Osteocyte (in vitro differentiated cells): ENCODE data around the gene AATK. TPM values are rescaled to one million over a fixed set of nuclear protein-coding genes. Genes with fewer than 3 reads are reported as not detected.

Source experiments
- DNase-seq: peaks from one replicate; pipeline ENCODE4 v3.0.0; 2021; ENCODE audit warnings: mixed read lengths; ENCODE audit not compliant: unreplicated experiment; ENCODE audit errors: extremely low spot score
- H3K27ac Mint-ChIP-seq: one replicate; pipeline ENCODE4 v1.8.0; 2021; ENCODE audit warnings: mild to moderate bottlenecking, mixed read lengths; ENCODE audit not compliant: unreplicated experiment
- H3K27me3 Mint-ChIP-seq: one replicate; pipeline ENCODE4 v1.8.0; 2021; ENCODE audit warnings: mixed read lengths; ENCODE audit not compliant: unreplicated experiment
- H3K36me3 Mint-ChIP-seq: one replicate; pipeline ENCODE4 v1.8.0; 2021; ENCODE audit warnings: mixed read lengths; ENCODE audit not compliant: unreplicated experiment
- H3K4me1 Mint-ChIP-seq: one replicate; pipeline ENCODE4 v1.8.0; 2021; ENCODE audit warnings: mixed read lengths; ENCODE audit not compliant: unreplicated experiment
- H3K4me3 Mint-ChIP-seq: one replicate; pipeline ENCODE4 v1.8.0; 2021; ENCODE audit warnings: mild to moderate bottlenecking, moderate library complexity, mixed read lengths; ENCODE audit not compliant: unreplicated experiment
- H3K9me3 Mint-ChIP-seq: one replicate; pipeline ENCODE4 v1.8.0; 2021; ENCODE audit warnings: mixed read lengths; ENCODE audit not compliant: unreplicated experiment
- total RNA-seq: library from RNA; stranded (reverse); gene quantifications from 2 replicates; pipeline ENCODE4 v1.2.1, GENCODE V29; 2021
- TF ChIP-seq, protein P1 (sequence below): fragments of 200-600 bp; sonication (generic); IDR thresholded peaks from 2 replicates; pipeline ENCODE4 v1.5.0; 2021; ENCODE audit warnings: antibody characterized with exemption, mild to moderate bottlenecking, moderate library complexity

The AATK gene
- total RNA-seq, 1 donor from 2014 or later, result not detected

DNA sequence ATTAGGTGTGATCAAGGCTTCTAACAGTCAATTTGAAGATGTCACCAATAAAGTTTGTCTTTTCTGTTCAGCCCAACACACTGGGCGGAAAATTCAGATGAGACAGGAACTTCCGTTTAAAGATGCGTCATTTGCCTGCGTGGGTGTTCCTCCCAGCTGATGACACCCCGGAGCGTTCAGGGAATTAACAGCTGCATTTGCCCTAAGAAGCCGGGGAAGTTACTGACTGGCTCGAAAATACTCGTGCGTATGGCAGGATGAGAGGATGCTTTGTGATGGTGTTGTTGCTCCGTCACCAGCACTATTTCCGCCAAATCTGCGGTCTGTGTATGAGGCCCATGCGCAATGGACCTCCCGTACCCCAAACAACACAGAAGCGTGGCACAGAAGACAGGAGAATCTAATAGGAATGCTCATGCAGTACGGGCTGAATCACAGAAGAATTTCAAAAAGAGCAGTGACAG lies 12.6 kb downstream of the AATK start:
- H3K27me3 Mint-ChIP-seq, result peaks cover 23% of the 10 kb centered on the region
- no peaks in the 10 kb centered on the region for H3K36me3 Mint-ChIP-seq
- no peak overlapping the region for H3K4me3 Mint-ChIP-seq
- TF ChIP-seq, protein P1, sequence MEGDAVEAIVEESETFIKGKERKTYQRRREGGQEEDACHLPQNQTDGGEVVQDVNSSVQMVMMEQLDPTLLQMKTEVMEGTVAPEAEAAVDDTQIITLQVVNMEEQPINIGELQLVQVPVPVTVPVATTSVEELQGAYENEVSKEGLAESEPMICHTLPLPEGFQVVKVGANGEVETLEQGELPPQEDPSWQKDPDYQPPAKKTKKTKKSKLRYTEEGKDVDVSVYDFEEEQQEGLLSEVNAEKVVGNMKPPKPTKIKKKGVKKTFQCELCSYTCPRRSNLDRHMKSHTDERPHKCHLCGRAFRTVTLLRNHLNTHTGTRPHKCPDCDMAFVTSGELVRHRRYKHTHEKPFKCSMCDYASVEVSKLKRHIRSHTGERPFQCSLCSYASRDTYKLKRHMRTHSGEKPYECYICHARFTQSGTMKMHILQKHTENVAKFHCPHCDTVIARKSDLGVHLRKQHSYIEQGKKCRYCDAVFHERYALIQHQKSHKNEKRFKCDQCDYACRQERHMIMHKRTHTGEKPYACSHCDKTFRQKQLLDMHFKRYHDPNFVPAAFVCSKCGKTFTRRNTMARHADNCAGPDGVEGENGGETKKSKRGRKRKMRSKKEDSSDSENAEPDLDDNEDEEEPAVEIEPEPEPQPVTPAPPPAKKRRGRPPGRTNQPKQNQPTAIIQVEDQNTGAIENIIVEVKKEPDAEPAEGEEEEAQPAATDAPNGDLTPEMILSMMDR, result no peak
- no peaks in the 10 kb centered on the region for H3K9me3 Mint-ChIP-seq
- no peak overlapping the region for H3K27ac Mint-ChIP-seq
- no peak for DNase-seq
- no peaks in the 10 kb centered on the region for H3K4me1 Mint-ChIP-seq

DNA sequence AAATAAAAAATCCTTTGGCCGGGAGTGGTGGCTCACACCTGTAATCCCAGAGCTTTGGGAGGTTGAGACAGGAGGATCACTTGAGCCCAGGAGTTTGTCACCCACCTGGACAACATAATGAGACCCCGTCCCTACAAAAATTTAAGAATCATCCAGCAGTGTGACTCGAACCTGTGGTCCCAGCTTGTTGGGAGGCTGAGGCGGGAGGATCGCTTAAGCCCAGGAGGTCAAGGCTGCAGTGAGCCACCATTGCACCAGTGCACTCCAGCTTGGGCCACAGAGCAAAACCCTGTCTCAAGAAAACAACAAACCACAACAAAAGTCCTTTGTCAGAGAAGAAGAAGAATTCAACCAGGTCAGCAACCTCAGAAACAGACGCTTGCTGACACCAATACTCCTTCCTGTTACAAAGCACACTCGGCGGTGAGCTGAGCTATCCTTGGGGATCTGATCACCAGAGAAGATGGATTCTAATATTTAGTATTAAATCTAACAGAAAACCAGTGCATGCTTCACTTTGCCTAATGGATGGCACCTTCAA lies 13.7 kb downstream of the AATK start:
- Mint-ChIP-seq H3K4me1 (no peaks in the 10 kb centered on the region), H3K9me3 (no peaks in the 10 kb centered on the region), H3K36me3 (no peaks in the 10 kb centered on the region), H3K27me3 (peaks cover 23% of the 10 kb centered on the region), H3K27ac (no peak overlapping the region), H3K4me3 (no peak overlapping the region)
- TF ChIP-seq, protein P1, result no peak
- DNase-seq, result no peak

DNA sequence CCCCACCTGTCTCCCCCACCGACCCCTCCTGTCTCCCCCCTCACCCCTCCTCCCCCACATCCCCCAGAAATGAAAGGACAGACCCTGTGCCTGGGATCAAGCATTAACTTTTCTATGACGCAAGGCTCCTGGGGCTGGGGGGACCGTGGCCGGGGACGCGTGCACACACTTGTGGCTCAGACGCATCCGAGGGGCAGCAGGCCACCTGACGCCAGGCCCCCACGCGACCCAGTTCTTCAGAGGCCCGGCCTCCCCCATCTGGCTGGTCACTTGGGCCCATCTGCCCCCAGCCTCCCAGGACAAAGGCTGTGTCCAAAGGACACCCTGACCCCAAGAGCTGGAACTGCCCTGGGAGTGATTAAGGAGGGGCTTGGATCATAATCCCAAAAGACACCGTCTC lies 14.7 kb downstream of the AATK start:
- TF ChIP-seq, protein P1, result no peak
- Mint-ChIP-seq H3K9me3 (no peaks in the 10 kb centered on the region), H3K36me3 (no peaks in the 10 kb centered on the region), H3K4me3 (no peak overlapping the region), H3K4me1 (no peaks in the 10 kb centered on the region), H3K27ac (no peak overlapping the region), H3K27me3 (peaks cover 23% of the 10 kb centered on the region)
- no peak for DNase-seq

DNA sequence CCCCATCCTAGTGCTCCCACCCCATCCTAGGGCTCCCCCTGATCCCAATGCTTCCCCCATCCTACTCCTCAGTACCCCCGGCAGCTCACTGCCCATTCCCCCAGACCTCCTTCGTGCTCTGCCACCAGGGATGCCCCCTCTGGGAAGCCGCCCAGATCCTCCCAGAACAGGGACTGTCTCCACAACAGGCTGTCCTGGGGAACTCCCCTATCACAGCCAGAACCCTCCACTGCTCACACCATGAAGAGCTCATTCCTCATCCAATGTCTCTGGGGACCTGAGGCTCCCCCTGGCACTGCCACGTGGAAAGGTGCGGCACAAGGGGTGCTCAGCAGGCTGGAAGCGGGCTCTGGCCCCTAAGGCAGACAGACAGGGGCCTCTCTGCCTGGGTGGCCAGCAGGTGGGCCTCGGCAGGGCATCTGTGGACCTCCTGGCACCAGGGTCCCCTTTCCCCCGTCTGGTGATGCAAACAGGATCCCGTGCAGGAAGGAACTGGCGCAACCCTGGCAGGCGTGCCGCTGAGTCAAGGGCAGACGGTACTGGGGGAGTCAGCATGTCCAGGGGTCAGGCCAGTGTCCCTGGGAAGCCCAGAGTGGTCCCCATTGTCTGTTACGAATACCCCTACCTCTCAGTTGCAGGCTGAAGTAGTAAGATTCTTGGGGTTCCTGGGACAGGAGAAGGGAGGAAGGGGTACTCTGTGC lies 15.5 kb downstream of the AATK start:
- TF ChIP-seq, protein P1, result no peak
- Mint-ChIP-seq H3K27ac (no peak overlapping the region), H3K27me3 (peaks cover 23% of the 10 kb centered on the region), H3K4me3 (no peak overlapping the region), H3K36me3 (no peaks in the 10 kb centered on the region), H3K9me3 (no peaks in the 10 kb centered on the region), H3K4me1 (no peaks in the 10 kb centered on the region)
- DNase-seq, result no peak

DNA sequence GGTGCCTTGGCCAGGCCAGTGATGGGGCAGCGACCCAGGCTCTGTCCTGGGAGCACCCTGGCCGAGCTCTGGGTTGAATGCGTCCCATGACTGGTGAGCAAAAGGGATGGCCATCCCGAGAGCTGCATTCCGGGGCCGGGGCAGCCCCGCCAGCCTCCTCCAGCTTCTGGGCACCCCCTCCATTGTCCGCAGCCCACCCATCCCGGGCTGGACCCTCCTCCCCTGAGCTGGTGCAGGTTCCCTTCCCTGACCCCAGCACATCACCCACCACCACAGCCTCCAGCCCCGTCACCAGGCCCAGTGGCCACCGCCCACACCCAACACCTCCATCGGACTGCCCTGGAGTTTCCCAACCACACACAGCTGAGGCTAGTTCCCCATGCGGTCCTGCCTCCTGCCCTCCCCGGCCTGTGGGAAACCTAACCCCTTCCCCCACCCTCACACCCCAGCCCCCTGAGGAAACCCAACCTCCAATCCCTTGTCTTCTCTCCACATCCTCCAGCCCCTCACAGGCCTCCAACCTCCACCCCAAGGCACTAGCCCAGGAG lies 17.0 kb downstream of the AATK start:
- TF ChIP-seq, protein P1, result no peak
- no peak overlapping the region for H3K27ac Mint-ChIP-seq
- no peaks in the 10 kb centered on the region for H3K9me3 Mint-ChIP-seq
- peaks cover 19% of the 10 kb centered on the region for H3K27me3 Mint-ChIP-seq
- H3K4me3 Mint-ChIP-seq, result no peak overlapping the region
- no peak for DNase-seq
- H3K36me3 Mint-ChIP-seq, result no peaks in the 10 kb centered on the region
- H3K4me1 Mint-ChIP-seq, result no peaks in the 10 kb centered on the region
